Astrocyte (in vitro differentiated cells and primary cell): ENCODE measurements around the gene VPS37C.

Experiments used
- EZH2 ChIP-seq: IDR thresholded peaks from 2 replicates; pipeline ENCODE4 v1.6.1; 2012; ENCODE audit warnings: mild to moderate bottlenecking, low read length, inconsistent platforms; ENCODE audit not compliant: insufficient read depth
- TF ChIP-seq, protein P1 (sequence below): IDR thresholded peaks from 2 replicates; pipeline ENCODE4 v1.5.1; 2011; ENCODE audit warnings: low read depth, mild to moderate bottlenecking, inconsistent platforms, low read length, moderate library complexity; ENCODE audit not compliant: insufficient read depth

DNA sequence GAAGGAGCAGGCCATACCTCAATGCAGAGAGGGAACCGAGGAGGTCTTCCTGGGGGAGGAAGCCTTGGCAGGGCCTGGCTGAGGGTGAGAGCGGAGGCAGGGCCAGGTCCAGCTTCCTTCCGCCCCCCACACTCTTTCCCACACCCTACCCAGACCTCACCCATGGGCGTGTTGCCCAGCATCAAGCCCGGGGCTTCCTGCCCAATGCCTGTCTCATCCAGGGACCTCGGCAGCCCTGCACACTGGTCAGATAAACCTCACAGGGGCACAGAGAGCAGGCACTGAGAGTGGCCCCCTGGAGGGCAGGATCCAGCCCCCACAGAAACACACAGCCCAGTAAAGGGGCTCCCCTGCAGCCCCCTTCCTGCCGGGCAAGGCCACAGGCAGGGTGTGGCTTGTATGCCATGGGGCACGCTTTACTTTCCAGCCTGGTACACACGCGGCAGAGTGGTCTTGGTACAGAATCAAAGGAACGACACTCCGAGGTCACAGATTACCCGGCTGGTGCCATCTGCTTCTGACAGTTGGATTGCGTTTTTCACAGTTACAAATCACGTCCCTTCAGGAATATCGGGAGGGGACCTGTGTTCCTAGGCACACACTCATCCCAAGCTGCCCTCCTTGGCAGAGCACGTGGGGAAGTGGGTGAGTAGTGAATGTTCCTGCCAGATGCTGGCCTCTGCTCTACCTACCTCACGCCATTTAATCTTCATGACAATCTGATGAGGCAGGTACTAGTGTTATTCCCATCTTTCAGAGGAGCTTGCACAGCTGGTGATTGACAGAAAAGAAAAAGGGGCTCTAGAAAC is 79.0 kb downstream of the VPS37C start:
- TF ChIP-seq, protein P1, sequence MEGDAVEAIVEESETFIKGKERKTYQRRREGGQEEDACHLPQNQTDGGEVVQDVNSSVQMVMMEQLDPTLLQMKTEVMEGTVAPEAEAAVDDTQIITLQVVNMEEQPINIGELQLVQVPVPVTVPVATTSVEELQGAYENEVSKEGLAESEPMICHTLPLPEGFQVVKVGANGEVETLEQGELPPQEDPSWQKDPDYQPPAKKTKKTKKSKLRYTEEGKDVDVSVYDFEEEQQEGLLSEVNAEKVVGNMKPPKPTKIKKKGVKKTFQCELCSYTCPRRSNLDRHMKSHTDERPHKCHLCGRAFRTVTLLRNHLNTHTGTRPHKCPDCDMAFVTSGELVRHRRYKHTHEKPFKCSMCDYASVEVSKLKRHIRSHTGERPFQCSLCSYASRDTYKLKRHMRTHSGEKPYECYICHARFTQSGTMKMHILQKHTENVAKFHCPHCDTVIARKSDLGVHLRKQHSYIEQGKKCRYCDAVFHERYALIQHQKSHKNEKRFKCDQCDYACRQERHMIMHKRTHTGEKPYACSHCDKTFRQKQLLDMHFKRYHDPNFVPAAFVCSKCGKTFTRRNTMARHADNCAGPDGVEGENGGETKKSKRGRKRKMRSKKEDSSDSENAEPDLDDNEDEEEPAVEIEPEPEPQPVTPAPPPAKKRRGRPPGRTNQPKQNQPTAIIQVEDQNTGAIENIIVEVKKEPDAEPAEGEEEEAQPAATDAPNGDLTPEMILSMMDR = no peak
- TF ChIP-seq EZH2 = no peak
